Endothelial cell of umbilical vein (primary cell): Measurements from ENCODE around the gene PPP1CA. TPM values are rescaled to one million over a fixed set of nuclear protein-coding genes. Genes with fewer than 3 reads are reported as not detected.

Source experiments
- BruUV-seq: library from RNA; stranded (reverse); fragments of 400-500 nt; replicated peaks from 2 replicates; lab custom pipeline; 2021; lab: Mats Ljungman, UMichigan
- CTCF ChIA-PET: fragments of 300-600, 350-600 bp; sonication (Branson Sonifier 250); formaldehyde crosslinking; loops from one replicate; lab custom pipeline; 2021; ENCODE audit warnings: antibody characterized with exemption, inconsistent platforms; lab: Charles Lee
- POLR2A ChIA-PET: fragments of 300-600, 350-600 bp; sonication (Branson Sonifier 250); formaldehyde crosslinking; loops from one replicate; lab custom pipeline; 2021; ENCODE audit warnings: antibody characterized with exemption, inconsistent platforms; lab: Charles Lee
- DNase-seq: peaks from one replicate; pipeline ENCODE4 v3.0.0-alpha.2; 2011; ENCODE audit warnings: low read depth, low spot score
- FAIRE-seq: peaks from 2 replicates; lab custom pipeline; 2011; peaks lifted over from hg19 to GRCh38; lab: Jason Lieb, UNC
- H2AFZ ChIP-seq: 2 replicates; pipeline ENCODE4 v1.6.0; 2012; ENCODE audit warnings: low read depth, low read length, control low read depth, inconsistent platforms
- H3K27ac ChIP-seq: 2 replicates; pipeline ENCODE4 v1.5.1; 2011; ENCODE audit warnings: low read depth, mild to moderate bottlenecking, control low read depth, low read length, moderate library complexity; ENCODE audit not compliant: insufficient read depth
- H3K27me3 ChIP-seq, 2 experiments: 2 replicates each; pipeline versions ENCODE4 v1.6.0 to v1.6.1; 2011; ENCODE audit warnings: low read length in 2 of 2, mixed read lengths in 1 of 2; ENCODE audit not compliant: control insufficient read depth in 2 of 2, insufficient read depth in 2 of 2
- H3K36me3 ChIP-seq, 2 experiments: 2 replicates in 1 of 2; 3 replicates in 1 of 2; pipeline ENCODE4 v1.5.1; 2011; ENCODE audit warnings: low read length in 2 of 2, mild to moderate bottlenecking in 1 of 2, moderate library complexity in 1 of 2; ENCODE audit not compliant: control insufficient read depth in 2 of 2, insufficient read depth in 2 of 2; ENCODE audit errors: extremely low read depth in 1 of 2
- H3K4me1 ChIP-seq: 3 replicates; pipeline ENCODE4 v1.5.1; 2011; ENCODE audit warnings: mild to moderate bottlenecking, low read length; ENCODE audit not compliant: control insufficient read depth, insufficient read depth; ENCODE audit errors: extremely low read depth
- H3K4me2 ChIP-seq: 2 replicates; pipeline ENCODE4 v1.6.1; 2011; ENCODE audit warnings: low read length, control low read depth, mixed read lengths; ENCODE audit not compliant: insufficient read depth
- H3K4me3 ChIP-seq, 3 experiments: fragments of 200-600 bp in 1 of 3; sonication (generic), shearing (Covaris generic) in 1 of 3; replicated peaks in 1 of 3; 2 replicates each; pipeline ENCODE4 v1.5.1; 2011 to 2016; ENCODE audit warnings: control low read depth in 3 of 3, low read length in 3 of 3, mild to moderate bottlenecking in 2 of 3, inconsistent platforms in 1 of 3, low read depth in 1 of 3, moderate library complexity in 1 of 3; ENCODE audit not compliant: insufficient read depth in 1 of 3
- H3K79me2 ChIP-seq: 2 replicates; pipeline ENCODE4 v1.6.0; 2012; ENCODE audit warnings: low read length, inconsistent platforms; ENCODE audit not compliant: control insufficient read depth, insufficient read depth
- H3K9ac ChIP-seq: replicated peaks from 2 replicates; pipeline ENCODE3; 2011; ENCODE audit warnings: low read length, control low read depth; ENCODE audit not compliant: insufficient read depth; ENCODE audit errors: extremely low read depth
- H3K9me1 ChIP-seq: replicated peaks from 3 replicates; pipeline ENCODE4 v1.6.0; 2011; ENCODE audit warnings: mild to moderate bottlenecking, low read length; ENCODE audit not compliant: control insufficient read depth, insufficient read depth; ENCODE audit errors: extremely low read depth
- H3K9me3 ChIP-seq: replicated peaks from 2 replicates; pipeline ENCODE4 v1.5.1; 2012; ENCODE audit warnings: low read length, inconsistent platforms; ENCODE audit not compliant: control insufficient read depth, insufficient read depth
- H4K20me1 ChIP-seq: replicated peaks from 2 replicates; pipeline ENCODE3; 2011; ENCODE audit warnings: mild to moderate bottlenecking, low read length; ENCODE audit not compliant: control insufficient read depth, insufficient read depth; ENCODE audit errors: extremely low read depth
- POLR2A ChIP-seq: IDR thresholded peaks from 2 replicates; pipeline ENCODE4 v1.6.1; 2012; ENCODE audit warnings: low read depth, mild to moderate bottlenecking, control low read depth, low read length
- POLR2AphosphoS5 ChIP-seq: IDR thresholded peaks from 2 replicates; pipeline ENCODE4 v1.6.1; 2012; ENCODE audit warnings: low read depth, mild to moderate bottlenecking, control low read depth, low read length, moderate library complexity; ENCODE audit not compliant: insufficient read depth
- dilution Hi-C: fragments of 300-500 bp; cut with MboI; formaldehyde crosslinking; loops from one replicate; pipeline ENCODE4 v1.15.0; 2019; ENCODE audit warnings: low sequenced_read_pairs; ENCODE audit not compliant: extremely low pct_ligation_motif_present
- intact Hi-C: fragments of 100-400 bp; cut with micrococcal nuclease; formaldehyde crosslinking; loops from one replicate; pipeline ENCODE4 v1.10.0; 2022
- polyA plus RNA-seq, 4 experiments: library from polyadenylated mRNA; depleted of rRNA in 3 of 4; stranded (reverse) in 3 of 4; unstranded in 1 of 4; fragments of >200 nt; gene quantifications; 2 replicates each; pipeline versions ENCODE4 v1.2.1 to v1.2.3, GENCODE V29; 2011 to 2012; ENCODE audit warnings: missing spikeins in 1 of 4
- total RNA-seq: library from RNA; stranded (reverse); gene quantifications from 2 replicates; pipeline ENCODE4 v1.2.3, GENCODE V29; 2021
- TF ChIP-seq, protein P1 (sequence below): IDR thresholded peaks from 2 replicates; pipeline ENCODE4 v1.6.1; 2011; ENCODE audit not compliant: insufficient read depth, insufficient read length

Gene PPP1CA
- total and polyA plus RNA-seq, 2 donors (not counting 3 experiments of a cell fraction or from before 2014, with no cell fraction given) = 192 to 419 TPM

DNA sequence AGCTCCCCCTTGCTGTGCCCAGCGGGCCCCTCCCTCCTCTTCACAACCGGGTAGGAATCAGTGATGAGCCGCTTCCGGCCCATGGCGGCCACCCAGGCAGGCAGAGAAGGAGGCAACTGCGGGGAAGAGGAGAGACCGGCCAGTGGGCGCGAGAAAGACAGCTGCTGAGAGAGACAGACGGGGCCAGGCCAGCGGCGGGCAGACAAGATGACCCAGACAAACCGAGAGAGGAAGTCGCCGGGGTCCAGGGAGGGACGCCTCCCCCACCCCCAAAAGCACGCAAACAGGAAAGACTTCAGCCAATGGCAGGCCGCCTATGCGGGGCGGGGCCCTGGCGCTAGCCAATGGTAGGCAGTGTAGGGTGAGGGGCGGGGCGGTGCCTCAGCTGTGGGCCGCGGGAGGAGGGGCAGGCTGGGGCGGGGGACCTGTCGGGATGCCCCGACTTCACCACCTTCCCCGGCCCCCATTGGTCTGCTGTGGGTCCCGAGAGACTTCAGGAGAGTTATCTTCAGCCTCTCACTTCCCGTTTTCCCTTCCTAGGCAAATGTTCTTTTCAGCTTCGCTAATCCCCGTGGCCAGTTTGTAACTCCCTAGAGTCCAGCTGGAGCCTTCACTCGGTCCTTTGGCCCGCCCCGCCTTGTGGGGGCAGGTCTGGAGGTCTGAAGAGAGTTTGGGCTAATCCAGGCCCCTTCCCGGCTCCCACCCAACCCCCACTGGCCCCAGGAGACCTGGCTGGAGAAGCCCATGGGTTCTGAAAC, 48.2 kb downstream of the PPP1CA start, which contains the start of gene POLD4:
TSS of gene POLD4 (minus strand) at position 230 of the 758 bp plus-strand sequence. CDS start at position 83, 147 bp downstream.
- peaks cover 47% of the 10 kb centered on the region for H3K4me1 ChIP-seq
- peak within 1 kb of the TSS; percentile 46 for H3K4me2 ChIP-seq
- dilution Hi-C loops (no loop called here), intact Hi-C loops (loop anchor here (1.0 to 2.0 kb wide), 3 partner anchors 36 to 155 kb away; partner anchors contain the start of genes CDK2AP2 and TMEM134)
- ChIA-PET CTCF (interaction anchor here (0.5 to 15.0 kb wide), 12 partner anchors 8 to 227 kb away, joined by 3 to 1051 read pairs (median 5); partner anchors contain the start of genes CLCF1, PPP1CA, RAD9A and SSH3), POLR2A (interaction anchor here (0.5 to 1.8 kb wide), 5 partner anchors 17 to 230 kb away, joined by 3 to 5 read pairs (median 4); partner anchors contain the start of gene GSTP1)
- TF ChIP-seq POLR2AphosphoS5 (peak; percentile 81), POLR2A (peak; percentile 95)
- TF ChIP-seq, protein P1, sequence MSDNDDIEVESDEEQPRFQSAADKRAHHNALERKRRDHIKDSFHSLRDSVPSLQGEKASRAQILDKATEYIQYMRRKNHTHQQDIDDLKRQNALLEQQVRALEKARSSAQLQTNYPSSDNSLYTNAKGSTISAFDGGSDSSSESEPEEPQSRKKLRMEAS = no peak
- peak; percentile 96 for FAIRE-seq
- H3K9ac ChIP-seq = peak within 1 kb of the TSS; percentile 76
- H3K27me3 ChIP-seq = no peaks in the 10 kb centered on the region
- no peaks in the 10 kb centered on the region for H3K36me3 ChIP-seq
- H3K79me2 ChIP-seq = peaks cover 4% of the 10 kb centered on the region
- H4K20me1 ChIP-seq = no peaks in the 10 kb centered on the region
- BruUV-seq = no TSS peak
- H3K4me3 ChIP-seq = peak within 1 kb of the TSS; percentile 19 to 76 (median 53)
- H2AFZ ChIP-seq = peak within 1 kb of the TSS; percentile 8
- peak within 1 kb of the TSS; percentile 78 for H3K27ac ChIP-seq
- H3K9me1 ChIP-seq = no peaks in the 10 kb centered on the region
- DNase-seq = peak; percentile 97
- H3K9me3 ChIP-seq = no peaks in the 10 kb centered on the region
